Measurements from ENCODE around the gene MIER1.

MIER1 gene

GRCh38 chr1:66929999-66930822 lies 5.4 kb downstream of the MIER1 start (continued):
- TF ChIP-seq PATZ1 (tag by site-specific recombination; IDR thresholded peaks at IDR 0.05) (peak; percentile 93), ZNF521 (tag by site-specific recombination; IDR thresholded peaks at IDR 0.05) (no peak), ZNF362 (tag by site-specific recombination; IDR thresholded peaks at IDR 0.05) (no peak), CTCF (tag by site-specific recombination; IDR thresholded peaks at IDR 0.05) (peak; percentile 71), ZNF549 (tag by site-specific recombination; IDR thresholded peaks at IDR 0.05) (no peak), KLF16 (tag by site-specific recombination; IDR thresholded peaks at IDR 0.05) (peak; percentile 50; the same call in 1 of the 2 replicates), ZNF747 (tag by site-specific recombination; IDR thresholded peaks at IDR 0.05) (no peak), ZNF561 (tag by site-specific recombination; IDR thresholded peaks at IDR 0.05; ENCODE audit: borderline replicate concordance) (peak; percentile 79; the same call in 1 of the 2 replicates), ZEB2 (tag by site-specific recombination; IDR thresholded peaks at IDR 0.05) (peak; percentile 83), ZNF221 (tag by site-specific recombination; IDR thresholded peaks at IDR 0.05; ENCODE audit: borderline replicate concordance) (no peak), MYNN (tag by site-specific recombination; IDR thresholded peaks at IDR 0.05; ENCODE audit: borderline replicate concordance) (no peak), ZNF248 (tag by site-specific recombination; IDR thresholded peaks at IDR 0.05) (no peak), TSHZ1 (tag by site-specific recombination; IDR thresholded peaks at IDR 0.05; ENCODE audit: borderline replicate concordance) (no peak; the same call in 1 of the 2 replicates), KLF9 (tag by site-specific recombination; IDR thresholded peaks at IDR 0.05; ENCODE audit: low read depth) (peak; percentile 89), ZNF416 (tag by site-specific recombination; IDR thresholded peaks at IDR 0.05) (peak; percentile 94), ZSCAN16 (tag by site-specific recombination; IDR thresholded peaks at IDR 0.05) (no peak), ZNF76 (tag by site-specific recombination; IDR thresholded peaks at IDR 0.05; ENCODE audit: borderline replicate concordance, low read depth) (peak; percentile 58), ZFP37 (tag by site-specific recombination; IDR thresholded peaks at IDR 0.05) (peak; percentile 75; the same call in 1 of the 2 replicates), ZBTB17 (tag by site-specific recombination; IDR thresholded peaks at IDR 0.05) (peak; percentile 63), ZBTB48 (tag by site-specific recombination; IDR thresholded peaks at IDR 0.05) (peak; percentile 91), ZNF24 (tag by site-specific recombination; IDR thresholded peaks at IDR 0.05) (peak; percentile 55; the same call in 1 of the 2 replicates), SP2 (tag by site-specific recombination; IDR thresholded peaks at IDR 0.05) (peak; percentile 84), ZNF223 (tag by site-specific recombination; IDR thresholded peaks at IDR 0.05) (no peak), ZFP69B (tag by site-specific recombination; IDR thresholded peaks at IDR 0.05) (0 out of 2 replicates have a peak, but pooled peaks have one; percentile 34), EGR2 (tag by site-specific recombination; IDR thresholded peaks at IDR 0.05; ENCODE audit: low read depth) (peak; percentile 84), INSM2 (tag by site-specific recombination; IDR thresholded peaks at IDR 0.05) (no peak), ZNF274 (IDR thresholded peaks at IDR 0.05; ENCODE audit: low read length) (no peak), ZNF274 (tag by site-specific recombination; IDR thresholded peaks at IDR 0.05; ENCODE audit: borderline replicate concordance) (no peak), GLI4 (tag by site-specific recombination; IDR thresholded peaks at IDR 0.05) (no peak), KLF1 (tag by site-specific recombination; IDR thresholded peaks at IDR 0.05) (peak; percentile 47)

Data from HEK293 (cell line).